Psoas muscle (tissue), 8 donors: ENCODE measurements around the gene GNB5. TPM values are rescaled to one million over a fixed set of nuclear protein-coding genes. Genes with fewer than 3 reads are reported as not detected.

Source experiments
- ATAC-seq, 4 donors: fragments of 200-7000 bp; cut with Tn5 transposase; one replicate each; pipeline ENCODE4 v1.9.1; 2020; ENCODE audit warnings: moderate library complexity in 3 of 4, mild to moderate bottlenecking in 2 of 4
- DNase-seq, 2 donors: peaks; one replicate each; pipeline ENCODE4 v3.0.0-alpha.2; 2020
- H3K27ac ChIP-seq: fragments of 200-600 bp; one replicate; pipeline ENCODE4 v1.8.0; 2022
- H3K27me3 ChIP-seq, 3 donors: fragments of 200-600 bp in 1 of 3; one replicate each; pipeline versions ENCODE4 v1.6.1 to v1.8.0; 2013 to 2022; ENCODE audit warnings: low read length in 2 of 3, mild to moderate bottlenecking in 2 of 3, moderate library complexity in 1 of 3; ENCODE audit not compliant: insufficient read depth in 3 of 3
- H3K36me3 ChIP-seq, 2 donors: fragments of 200-600 bp in 1 of 2; one replicate each; pipeline versions ENCODE4 v1.6.1 to v1.8.0; 2013 to 2022; ENCODE audit warnings: low read depth in 1 of 2, mild to moderate bottlenecking in 1 of 2, moderate library complexity in 1 of 2; ENCODE audit not compliant: insufficient read depth in 1 of 2
- H3K4me1 ChIP-seq: fragments of 200-600 bp; one replicate; pipeline ENCODE4 v1.8.0; 2022
- H3K4me3 ChIP-seq: fragments of 200-600 bp; one replicate; pipeline ENCODE4 v1.8.0; 2022; ENCODE audit warnings: mild to moderate bottlenecking
- H3K9me3 ChIP-seq: fragments of 200-600 bp; one replicate; pipeline ENCODE4 v1.8.0; 2022
- WGBS, 3 donors: extraction: QIAGEN DNeasy Blood & Tissue Kit; methylation state at CpG; one replicate each; pipeline versions ENCODE4 v1.1.6 to v1.1.7; 2013; 5-methylcytosine and 5-hydroxymethylcytosine counted together
- intact Hi-C, 2 donors: fragments of 100-400 bp; cut with DNase I; formaldehyde crosslinking; loops; one replicate each; pipeline versions ENCODE4 v1.11.0 to v1.14.2; 2022
- polyA plus RNA-seq, 3 donors: library from polyadenylated mRNA; stranded (reverse); fragments of 200-250 nt; gene quantifications; one replicate each; pipeline ENCODE4 v1.2.3, GENCODE V29; 2013
- total RNA-seq, 4 donors: library from RNA; stranded (reverse); fragmentation: NEBNext Ultra II Directional in 2 of 4; extraction: Animal tissue kit (Norgen Biotek cat#: 25700) in 2 of 4; gene quantifications; one replicate each; pipeline versions ENCODE4 v1.2.1 to v1.2.4, GENCODE V29; 2021 to 2023
- TF ChIP-seq, protein P1 (sequence below): fragments of 200-600 bp; IDR thresholded peaks from one replicate; pipeline ENCODE4 v1.8.0; 2022; ENCODE audit warnings: antibody characterized with exemption
- donor health status: healthy with polysubstance abuse.
- donor health status: DM: no; HTN: no; CAD: no; lungs with moderate emphysema.
- donor health status: Bipolar disorder and iron deficiency.
- donor health status: healthy.
- donor health status: DM: yes; HTN: yes; CAD: no.
- donor health status: DM: no; HTN: no; CAD: no.
- donor health status: DM: no; HTN: no; CAD: no.
- donor health status: DM: yes; HTN: yes; CAD: no.

The GNB5 gene
- total and polyA plus RNA-seq, 7 donors: 0.86 to 2.5 (median 1.4) TPM

DNA sequence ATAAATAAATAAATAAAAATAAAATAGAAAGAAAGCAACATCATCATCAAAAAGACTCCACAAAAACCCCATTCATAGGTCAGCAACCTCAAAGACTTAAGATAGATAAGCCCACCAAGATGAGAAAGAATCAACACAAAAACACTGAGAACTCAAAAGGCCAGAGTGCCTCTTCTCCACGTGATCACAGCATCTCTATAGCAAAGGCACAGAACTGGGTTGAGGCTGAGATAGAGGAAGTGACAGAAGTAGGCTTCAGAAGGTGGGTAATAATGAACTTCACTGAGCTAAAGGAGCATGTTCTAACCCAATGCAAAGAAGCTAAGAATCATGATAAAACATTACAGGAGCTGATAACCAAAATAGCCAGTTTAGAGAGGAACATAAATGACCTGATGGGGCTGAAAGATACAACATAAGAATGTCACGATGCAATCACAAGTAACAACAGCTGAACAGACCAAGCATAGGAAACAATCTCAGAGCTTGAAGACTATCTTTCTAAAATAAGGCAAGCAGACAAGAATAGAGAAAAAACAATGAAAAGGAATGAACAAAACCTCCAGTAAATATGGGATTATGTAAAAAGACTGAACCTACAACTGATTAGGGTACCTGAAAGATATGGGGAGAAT, 26.4 kb downstream of the GNB5 start:
- 89 to 94% (median 94%) methylated on average over 2 of the region's 2 CpGs for WGBS, 3 donors

GRCh38 chr15:52163321-52164190, 27.6 kb downstream of the GNB5 start:
- H3K4me1 ChIP-seq: no peaks in the 10 kb centered on the region
- H3K4me3 ChIP-seq: no peak overlapping the region
- TF ChIP-seq, protein P1, sequence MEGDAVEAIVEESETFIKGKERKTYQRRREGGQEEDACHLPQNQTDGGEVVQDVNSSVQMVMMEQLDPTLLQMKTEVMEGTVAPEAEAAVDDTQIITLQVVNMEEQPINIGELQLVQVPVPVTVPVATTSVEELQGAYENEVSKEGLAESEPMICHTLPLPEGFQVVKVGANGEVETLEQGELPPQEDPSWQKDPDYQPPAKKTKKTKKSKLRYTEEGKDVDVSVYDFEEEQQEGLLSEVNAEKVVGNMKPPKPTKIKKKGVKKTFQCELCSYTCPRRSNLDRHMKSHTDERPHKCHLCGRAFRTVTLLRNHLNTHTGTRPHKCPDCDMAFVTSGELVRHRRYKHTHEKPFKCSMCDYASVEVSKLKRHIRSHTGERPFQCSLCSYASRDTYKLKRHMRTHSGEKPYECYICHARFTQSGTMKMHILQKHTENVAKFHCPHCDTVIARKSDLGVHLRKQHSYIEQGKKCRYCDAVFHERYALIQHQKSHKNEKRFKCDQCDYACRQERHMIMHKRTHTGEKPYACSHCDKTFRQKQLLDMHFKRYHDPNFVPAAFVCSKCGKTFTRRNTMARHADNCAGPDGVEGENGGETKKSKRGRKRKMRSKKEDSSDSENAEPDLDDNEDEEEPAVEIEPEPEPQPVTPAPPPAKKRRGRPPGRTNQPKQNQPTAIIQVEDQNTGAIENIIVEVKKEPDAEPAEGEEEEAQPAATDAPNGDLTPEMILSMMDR: no peak
- ATAC-seq: no peak
- H3K27me3 ChIP-seq: no peaks in the 10 kb centered on the region
- 74 to 80% (median 74%) methylated on average over 19 of the region's 19 CpGs for WGBS, 3 donors
- H3K27ac ChIP-seq: no peak overlapping the region
- intact Hi-C loops: no loop called here
- no peak for DNase-seq
- H3K36me3 ChIP-seq: no peaks in the 10 kb centered on the region
- no peaks in the 10 kb centered on the region for H3K9me3 ChIP-seq

More for the DNA sequence above, 26.4 kb downstream of the GNB5 start:
- no peaks in the 10 kb centered on the region for H3K27me3 ChIP-seq
- H3K27ac ChIP-seq: no peak overlapping the region
- intact Hi-C loops: no loop called here
- DNase-seq: no peak
- TF ChIP-seq, protein P1: no peak
- no peaks in the 10 kb centered on the region for H3K9me3 ChIP-seq
- H3K4me1 ChIP-seq: no peaks in the 10 kb centered on the region
- ATAC-seq: no peak
- no peaks in the 10 kb centered on the region for H3K36me3 ChIP-seq
- no peak overlapping the region for H3K4me3 ChIP-seq

GRCh38 chr15:52162876-52163275, 28.3 kb downstream of the GNB5 start:
- Histone ChIP-seq H3K27ac (no peak overlapping the region), H3K27me3 (no peaks in the 10 kb centered on the region), H3K36me3 (no peaks in the 10 kb centered on the region), H3K9me3 (no peaks in the 10 kb centered on the region), H3K4me1 (no peaks in the 10 kb centered on the region), H3K4me3 (no peak overlapping the region)
- intact Hi-C loops: no loop called here
- TF ChIP-seq, protein P1: no peak
- 76 to 90% (median 81%) methylated on average over 22 of the region's 22 CpGs for WGBS, 3 donors
- DNase-seq (no peak), ATAC-seq (no peak)

- Histone ChIP-seq H3K27me3 (no peaks in the 10 kb centered on the region), H3K4me1 (no peaks in the 10 kb centered on the region), H3K9me3 (no peaks in the 10 kb centered on the region), H3K36me3 (no peaks in the 10 kb centered on the region), H3K4me3 (no peak overlapping the region), H3K27ac (no peak overlapping the region)
- WGBS, 3 donors: 47 to 75% (median 50%) methylated on average over 4 of the region's 4 CpGs
- intact Hi-C loops: no loop called here
- ATAC-seq: no peak
- TF ChIP-seq, protein P1: no peak
- DNase-seq: no peak
Measured at GRCh38 chr15:52162260-52162659, 28.9 kb downstream of the GNB5 start.
